Mononuclear cell (primary cell): ENCODE results near the gene PAPPA2. TPM values are rescaled to one million over a fixed set of nuclear protein-coding genes. Genes with fewer than 3 reads are reported as not detected.
"Not testable (repeated sequence)": the region's sequence is repeated elsewhere in the genome, so short reads cannot be mapped to it uniquely, and the experiment has no call there.

Experiments
- H3K27me3 ChIP-seq: 2 replicates; pipeline ENCODE4 v1.6.0; 2011; ENCODE audit warnings: low read length, control low read depth; ENCODE audit not compliant: insufficient read depth
- H3K4me1 ChIP-seq: 2 replicates; pipeline ENCODE4 v1.5.1; 2011; ENCODE audit warnings: mild to moderate bottlenecking, low read length, control low read depth; ENCODE audit not compliant: insufficient read depth
- H3K4me3 ChIP-seq: 2 replicates; pipeline ENCODE4 v1.5.1; 2011; ENCODE audit warnings: mild to moderate bottlenecking, low read length, moderate library complexity
- H3K9me3 ChIP-seq: 2 replicates; pipeline ENCODE4 v1.5.1; 2011; ENCODE audit warnings: low read depth, mild to moderate bottlenecking, control low read depth, low read length
- total RNA-seq: library from RNA; depleted of rRNA; stranded (reverse); fragments of >200 nt; gene quantifications from one replicate; pipeline ENCODE4 v1.2.3, GENCODE V29; 2012

Gene PAPPA2
- 0.10 TPM for total RNA-seq

GRCh38 chr1:176462674-176463378, at the start of gene PAPPA2:
PAPPA2 (plus strand) TSS chr1:176463175; CDS start chr1:176556323, 93,148 bp downstream.
- Histone ChIP-seq H3K4me1 (no peaks in the 10 kb centered on the region), H3K4me3 (no peak within 1 kb of the TSS), H3K27me3 (no peaks in the 10 kb centered on the region), H3K9me3 (no peaks in the 10 kb centered on the region)

- Histone ChIP-seq H3K9me3 (no peaks in the 10 kb centered on the region), H3K4me3 (no peak overlapping the region), H3K27me3 (no peaks in the 10 kb centered on the region), H3K4me1 (no peaks in the 10 kb centered on the region)
These were observed 46.2 kb upstream of the PAPPA2 start for GRCh38 chr1:176416777-176417176.

- not testable (repeated sequence) for H3K4me3 ChIP-seq, H3K9me3 ChIP-seq, H3K4me1 ChIP-seq, H3K27me3 ChIP-seq
These were observed 43.4 kb upstream of the PAPPA2 start for GRCh38 chr1:176419608-176420007.

GRCh38 chr1:176434234-176434633, 28.7 kb upstream of the PAPPA2 start:
- Histone ChIP-seq H3K4me1 (no peaks in the 10 kb centered on the region), H3K4me3 (no peak overlapping the region), H3K9me3 (no peaks in the 10 kb centered on the region), H3K27me3 (no peaks in the 10 kb centered on the region)

GRCh38 chr1:176436251-176436650, 26.7 kb upstream of the PAPPA2 start:
- Histone ChIP-seq H3K9me3 (no peaks in the 10 kb centered on the region), H3K27me3 (no peaks in the 10 kb centered on the region), H3K4me3 (no peak overlapping the region), H3K4me1 (no peaks in the 10 kb centered on the region)

- Histone ChIP-seq H3K4me1 (no peaks in the 10 kb centered on the region), H3K9me3 (no peaks in the 10 kb centered on the region), H3K4me3 (no peak overlapping the region), H3K27me3 (no peaks in the 10 kb centered on the region)
These were observed 22.8 kb upstream of the PAPPA2 start for GRCh38 chr1:176440176-176440575.

GRCh38 chr1:176444286-176444685, 18.7 kb upstream of the PAPPA2 start:
- Histone ChIP-seq H3K27me3 (no peaks in the 10 kb centered on the region), H3K9me3 (no peaks in the 10 kb centered on the region), H3K4me3 (no peak overlapping the region)

GRCh38 chr1:176445402-176445801, 17.6 kb upstream of the PAPPA2 start:
- H3K4me1 ChIP-seq = no peaks in the 10 kb centered on the region
- H3K4me3 ChIP-seq = no peak overlapping the region
- no peaks in the 10 kb centered on the region for H3K9me3 ChIP-seq
- no peaks in the 10 kb centered on the region for H3K27me3 ChIP-seq

More at GRCh38 chr1:176444286-176444685, 18.7 kb upstream of the PAPPA2 start:
- no peaks in the 10 kb centered on the region for H3K4me1 ChIP-seq

GRCh38 chr1:176448340-176448739, 14.6 kb upstream of the PAPPA2 start:
- no peaks in the 10 kb centered on the region for H3K4me1 ChIP-seq
- no peak overlapping the region for H3K4me3 ChIP-seq
- H3K9me3 ChIP-seq = no peaks in the 10 kb centered on the region
- no peaks in the 10 kb centered on the region for H3K27me3 ChIP-seq

GRCh38 chr1:176450526-176450925, 12.4 kb upstream of the PAPPA2 start:
- Histone ChIP-seq H3K9me3 (no peaks in the 10 kb centered on the region), H3K27me3 (no peaks in the 10 kb centered on the region)

GRCh38 chr1:176451741-176452140, 11.2 kb upstream of the PAPPA2 start:
- H3K9me3 ChIP-seq, H3K4me3 ChIP-seq, H3K4me1 ChIP-seq, H3K27me3 ChIP-seq: not testable (repeated sequence)

More at GRCh38 chr1:176450526-176450925, 12.4 kb upstream of the PAPPA2 start:
- H3K4me1 ChIP-seq = no peaks in the 10 kb centered on the region
- H3K4me3 ChIP-seq = no peak overlapping the region

GRCh38 chr1:176456795-176457194, 6.2 kb upstream of the PAPPA2 start:
- Histone ChIP-seq H3K4me3 (no peak overlapping the region), H3K27me3 (no peaks in the 10 kb centered on the region), H3K4me1 (no peaks in the 10 kb centered on the region), H3K9me3 (no peaks in the 10 kb centered on the region)

GRCh38 chr1:176460544-176461336, 2.2 kb upstream of the PAPPA2 start:
- H3K4me3 ChIP-seq = no peak overlapping the region
- H3K27me3 ChIP-seq = no peaks in the 10 kb centered on the region
- no peaks in the 10 kb centered on the region for H3K4me1 ChIP-seq
- H3K9me3 ChIP-seq = no peaks in the 10 kb centered on the region

- no peaks in the 10 kb centered on the region for H3K4me1 ChIP-seq
- H3K9me3 ChIP-seq = no peaks in the 10 kb centered on the region
- no peaks in the 10 kb centered on the region for H3K27me3 ChIP-seq
- H3K4me3 ChIP-seq = no peak overlapping the region
These were observed 1.4 kb upstream of the PAPPA2 start for GRCh38 chr1:176461576-176461975.

- Histone ChIP-seq H3K4me1 (no peaks in the 10 kb centered on the region), H3K4me3 (no peak overlapping the region), H3K27me3 (no peaks in the 10 kb centered on the region), H3K9me3 (no peaks in the 10 kb centered on the region)
These were observed 3.5 kb downstream of the PAPPA2 start for GRCh38 chr1:176466514-176466913.
